HG03460 (cell line): ENCODE results near the gene FAM107B.
"Not testable (repeated sequence)": the region's sequence is repeated elsewhere in the genome, so short reads cannot be mapped to it uniquely, and the experiment has no call there.

Experiments used
- ATAC-seq: cut with Tn5 transposase; IDR thresholded peaks from one replicate; pipeline ENCODE4 v1.9.1; 2021; ENCODE audit not compliant: unreplicated experiment

FAM107B gene

GRCh38 chr10:14604181-14605142 is 170.2 kb downstream of the FAM107B start:
- ATAC-seq: peak; percentile 39

GRCh38 chr10:14603534-14604102 is 171.1 kb downstream of the FAM107B start:
- ATAC-seq: no peak

DNA sequence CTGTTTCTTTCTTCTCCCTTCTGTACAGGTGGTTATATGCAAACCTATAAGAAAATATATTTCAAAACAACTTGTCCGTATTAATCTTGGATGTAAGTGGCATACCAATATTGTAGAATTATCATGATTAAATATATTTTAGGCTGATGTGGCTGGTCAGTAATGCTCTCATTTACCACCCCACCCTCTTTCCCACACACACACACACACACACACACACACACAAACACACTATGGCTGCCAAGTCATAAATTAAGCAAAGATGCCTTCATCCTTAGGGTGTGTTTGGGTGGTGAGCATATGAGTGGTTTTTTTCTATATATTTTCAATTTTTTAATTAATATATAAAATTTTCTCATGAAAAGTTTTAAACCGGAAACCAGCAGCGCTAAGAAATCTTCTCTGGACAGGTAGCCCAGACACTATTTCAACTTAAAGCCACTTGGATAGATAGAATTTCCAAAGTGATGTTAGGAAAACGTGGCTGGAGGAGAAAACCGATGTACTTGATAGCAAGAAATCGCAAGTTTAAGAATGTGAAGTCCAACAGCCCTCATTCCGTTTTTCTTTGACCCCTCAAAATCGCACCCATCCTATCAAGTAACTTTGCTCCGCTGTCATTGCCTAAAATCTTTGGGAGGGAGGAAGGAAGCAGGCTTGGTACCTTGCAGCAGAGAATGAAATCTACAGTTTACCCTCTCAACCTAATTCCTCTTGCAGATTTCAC is 171.7 kb downstream of the FAM107B start:
- ATAC-seq: no peak

GRCh38 chr10:14601872-14602725 is 172.6 kb downstream of the FAM107B start:
- no peak for ATAC-seq

DNA sequence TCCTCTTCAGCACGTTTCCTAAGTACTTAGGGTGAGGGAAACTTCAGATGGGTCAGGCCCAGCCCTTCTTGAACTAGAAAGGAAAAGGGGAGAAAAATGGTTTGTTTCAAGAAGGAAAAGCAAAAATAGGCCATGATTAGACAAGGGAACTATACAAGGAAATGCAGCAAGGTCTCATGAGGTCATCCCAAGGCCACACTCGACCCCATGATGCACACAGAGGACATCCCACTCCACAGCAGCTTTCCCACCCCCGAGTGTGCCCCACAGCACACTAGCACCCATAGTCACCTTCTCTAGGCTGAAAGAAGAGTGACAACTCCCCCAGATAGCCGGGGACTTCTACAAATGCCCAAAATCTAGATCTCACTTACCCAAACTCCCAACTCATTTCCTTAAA is 173.4 kb downstream of the FAM107B start:
- no peak for ATAC-seq

DNA sequence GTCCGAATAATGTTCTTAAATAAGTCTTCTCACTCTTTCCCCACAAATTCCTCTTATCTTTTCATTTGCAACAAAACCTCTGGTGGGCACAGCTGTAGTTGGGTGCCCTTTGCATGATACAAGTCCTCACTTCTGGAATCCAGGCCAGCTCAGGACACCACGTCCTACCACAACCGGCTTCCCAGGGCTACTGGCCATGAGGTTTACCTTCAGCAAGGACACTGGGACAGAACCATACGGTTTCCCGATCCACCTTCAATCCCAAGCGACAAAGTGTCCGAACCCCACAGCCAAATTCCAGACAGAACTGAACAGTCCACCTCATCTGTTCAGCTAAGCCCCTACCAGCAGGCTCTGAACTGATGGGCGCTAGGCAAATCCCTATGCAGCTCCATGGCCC is 174.6 kb downstream of the FAM107B start:
- ATAC-seq: no peak

- ATAC-seq: no peak
Observed at GRCh38 chr10:14598809-14599764, 175.6 kb downstream of the FAM107B start.

DNA sequence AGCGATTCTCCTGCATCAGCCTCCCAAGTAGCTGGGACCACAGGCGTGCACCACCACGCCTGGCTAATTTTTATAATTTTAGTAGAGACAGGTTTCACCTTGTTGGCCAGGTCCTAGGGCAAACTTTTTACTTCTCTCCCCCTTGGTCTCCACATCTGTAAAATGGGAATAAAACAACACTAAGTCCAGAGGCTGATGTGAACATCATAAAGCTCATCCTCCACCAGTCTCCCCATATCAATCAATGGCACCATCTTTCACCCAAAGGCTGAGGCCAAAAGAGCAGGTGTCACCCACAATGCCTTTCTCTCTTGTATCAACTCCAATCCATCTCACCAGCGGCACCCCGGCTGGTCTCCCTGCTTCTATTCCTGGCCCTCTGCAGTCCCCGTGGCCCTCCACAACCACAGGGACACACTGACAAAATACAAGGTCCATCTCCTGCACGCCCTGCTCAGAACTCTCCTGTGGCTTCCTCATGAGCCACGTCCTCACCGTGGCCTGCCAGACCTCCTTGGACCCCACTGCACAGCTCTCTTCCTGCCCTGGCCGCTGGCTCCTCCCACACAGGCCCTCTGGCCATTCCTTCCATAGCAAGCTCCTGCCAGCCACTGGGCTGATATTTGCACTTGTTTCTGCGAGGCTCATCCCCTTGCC is 179.0 kb downstream of the FAM107B start:
- ATAC-seq: no peak

GRCh38 chr10:14594878-14595525 is 179.7 kb downstream of the FAM107B start:
- no peak for ATAC-seq

DNA sequence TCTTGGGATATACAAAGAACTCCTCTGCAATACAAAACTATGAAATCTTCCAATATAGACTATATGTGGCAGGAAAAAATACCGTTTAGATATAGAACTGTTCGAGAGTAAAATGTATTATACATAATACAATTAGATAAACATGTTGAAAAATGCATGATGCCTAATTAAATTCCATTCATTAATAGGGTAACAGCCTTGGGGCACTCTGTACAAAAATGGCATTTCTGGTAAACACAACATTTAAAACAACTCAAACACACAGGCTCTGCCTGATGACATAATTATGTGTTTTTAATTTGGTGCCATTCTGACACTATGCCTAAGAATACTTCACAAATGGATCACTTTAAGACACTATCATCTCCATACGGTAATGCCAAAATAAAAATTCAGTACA is 180.9 kb downstream of the FAM107B start:
- ATAC-seq: no peak

- ATAC-seq: no peak
Observed at GRCh38 chr10:14592566-14592965, 182.1 kb downstream of the FAM107B start.

DNA sequence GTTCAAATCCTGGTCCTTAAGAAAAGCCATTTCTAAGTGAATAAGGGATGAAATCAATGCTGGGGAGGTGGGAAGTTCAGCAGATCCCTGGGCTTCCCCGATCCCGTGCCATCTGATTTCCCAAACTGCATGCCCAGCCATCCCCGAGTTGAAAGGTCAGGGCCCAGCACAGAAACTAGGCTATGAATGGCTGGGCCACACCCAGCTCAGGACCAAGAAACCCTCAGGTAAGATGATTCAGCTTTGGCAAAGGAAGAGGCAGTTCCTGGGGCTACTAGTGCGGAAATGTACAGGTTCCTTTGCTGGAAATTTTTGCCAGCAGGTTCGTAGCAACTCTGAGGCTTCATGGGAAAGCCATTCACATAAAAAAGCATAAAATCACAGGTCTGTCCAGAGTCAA is 182.7 kb downstream of the FAM107B start:
- no peak for ATAC-seq

GRCh38 chr10:14588938-14589294 is 185.8 kb downstream of the FAM107B start:
- not testable (repeated sequence) for ATAC-seq

- peak; percentile 64 for ATAC-seq
Observed at GRCh38 chr10:14588084-14588937, 186.4 kb downstream of the FAM107B start.

DNA sequence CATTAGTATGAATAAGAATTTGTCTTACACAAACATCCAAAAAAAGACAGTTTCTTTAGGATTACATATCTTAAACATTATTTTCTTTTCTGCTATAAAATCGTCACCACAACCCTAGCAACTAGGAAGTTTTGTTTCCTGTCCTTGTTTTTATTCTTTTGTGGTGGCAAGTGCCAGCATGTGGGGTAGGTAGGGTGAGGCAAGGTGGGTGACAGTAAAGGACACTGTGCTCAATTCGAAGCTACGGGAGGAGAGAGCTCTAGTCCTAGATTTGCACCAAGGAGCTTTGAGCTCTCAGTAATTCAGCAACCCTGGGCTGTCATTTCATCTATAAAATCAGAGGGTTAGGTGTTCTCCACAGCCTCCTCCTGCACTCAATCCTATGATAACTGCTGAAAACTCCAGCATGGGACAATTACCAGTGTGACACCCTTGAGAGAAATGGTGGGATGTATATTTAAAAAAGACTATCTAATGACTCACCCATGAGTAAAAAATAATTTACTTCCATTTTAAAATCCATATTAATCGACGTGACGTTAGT is 187.1 kb downstream of the FAM107B start:
- no peak for ATAC-seq

DNA sequence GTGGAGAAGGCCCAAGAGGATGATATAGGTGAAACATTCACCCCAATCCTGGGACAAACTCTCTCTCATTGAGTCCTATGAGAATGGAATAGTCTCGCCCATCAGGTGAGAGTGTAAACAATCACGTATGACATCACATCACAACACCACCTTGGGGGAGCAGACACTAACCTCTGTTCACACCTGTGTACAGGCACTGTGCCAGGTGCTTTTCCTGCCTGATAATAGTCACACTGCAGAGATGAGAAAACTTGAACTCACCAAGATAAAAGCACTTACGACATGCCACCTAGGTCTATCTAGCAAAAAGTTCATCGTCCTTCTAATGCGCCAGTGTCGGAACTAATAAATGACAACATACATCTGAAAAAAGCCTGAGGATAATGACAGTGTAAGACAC is 187.8 kb downstream of the FAM107B start:
- no peak for ATAC-seq
